ENCODE measurements around the gene CAMKK2. TPM values are rescaled to one million over a fixed set of nuclear protein-coding genes. Genes with fewer than 3 reads are reported as not detected.

The CAMKK2 gene
- polyA plus RNA-seq, 1 donor from 2014 or later, result 29.2 TPM

DNA sequence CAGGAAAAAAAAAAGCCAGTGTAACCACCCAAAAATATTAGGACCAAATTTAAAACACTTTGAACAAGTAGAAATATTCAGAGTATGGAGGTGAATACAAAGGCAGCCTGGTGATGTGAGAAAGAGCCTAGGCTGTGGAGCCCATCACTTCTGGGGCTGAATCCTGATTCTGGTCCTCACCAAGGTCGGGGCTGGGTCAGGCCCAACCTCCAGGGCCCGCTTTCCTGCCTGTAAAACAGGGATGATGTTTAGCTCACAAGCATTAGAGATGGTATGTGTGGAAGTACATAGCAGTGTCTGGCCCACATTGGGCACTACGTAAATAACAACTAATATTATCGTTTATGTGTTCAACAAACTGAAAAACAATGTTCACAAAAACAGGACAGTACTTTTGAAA is 7.8 kb upstream of the CAMKK2 start:
- no peaks in the 10 kb centered on the region for H3K27me3 ChIP-seq (ENCODE audit: insufficient read depth, low read depth, low read length)
- TF ChIP-seq MXI1 (conservative IDR thresholded peaks at IDR 0.05; ENCODE audit: poor library complexity, severe bottlenecking) (no peak), TAF1 (IDR thresholded peaks at IDR 0.05; ENCODE audit: low read depth) (no peak), EZH2 (IDR thresholded peaks at IDR 0.05; ENCODE audit: borderline replicate concordance, insufficient read depth, low read length, poor library complexity, severe bottlenecking) (no peak), POLR2AphosphoS5 (IDR thresholded peaks at IDR 0.05) (no peak), SMC3 (conservative IDR thresholded peaks at IDR 0.05; ENCODE audit: poor library complexity) (no peak), EP300 (conservative IDR thresholded peaks at IDR 0.05; ENCODE audit: poor library complexity, severe bottlenecking) (no peak), RAD21 (conservative IDR thresholded peaks at IDR 0.05) (no peak)
- TF ChIP-seq, protein P1, sequence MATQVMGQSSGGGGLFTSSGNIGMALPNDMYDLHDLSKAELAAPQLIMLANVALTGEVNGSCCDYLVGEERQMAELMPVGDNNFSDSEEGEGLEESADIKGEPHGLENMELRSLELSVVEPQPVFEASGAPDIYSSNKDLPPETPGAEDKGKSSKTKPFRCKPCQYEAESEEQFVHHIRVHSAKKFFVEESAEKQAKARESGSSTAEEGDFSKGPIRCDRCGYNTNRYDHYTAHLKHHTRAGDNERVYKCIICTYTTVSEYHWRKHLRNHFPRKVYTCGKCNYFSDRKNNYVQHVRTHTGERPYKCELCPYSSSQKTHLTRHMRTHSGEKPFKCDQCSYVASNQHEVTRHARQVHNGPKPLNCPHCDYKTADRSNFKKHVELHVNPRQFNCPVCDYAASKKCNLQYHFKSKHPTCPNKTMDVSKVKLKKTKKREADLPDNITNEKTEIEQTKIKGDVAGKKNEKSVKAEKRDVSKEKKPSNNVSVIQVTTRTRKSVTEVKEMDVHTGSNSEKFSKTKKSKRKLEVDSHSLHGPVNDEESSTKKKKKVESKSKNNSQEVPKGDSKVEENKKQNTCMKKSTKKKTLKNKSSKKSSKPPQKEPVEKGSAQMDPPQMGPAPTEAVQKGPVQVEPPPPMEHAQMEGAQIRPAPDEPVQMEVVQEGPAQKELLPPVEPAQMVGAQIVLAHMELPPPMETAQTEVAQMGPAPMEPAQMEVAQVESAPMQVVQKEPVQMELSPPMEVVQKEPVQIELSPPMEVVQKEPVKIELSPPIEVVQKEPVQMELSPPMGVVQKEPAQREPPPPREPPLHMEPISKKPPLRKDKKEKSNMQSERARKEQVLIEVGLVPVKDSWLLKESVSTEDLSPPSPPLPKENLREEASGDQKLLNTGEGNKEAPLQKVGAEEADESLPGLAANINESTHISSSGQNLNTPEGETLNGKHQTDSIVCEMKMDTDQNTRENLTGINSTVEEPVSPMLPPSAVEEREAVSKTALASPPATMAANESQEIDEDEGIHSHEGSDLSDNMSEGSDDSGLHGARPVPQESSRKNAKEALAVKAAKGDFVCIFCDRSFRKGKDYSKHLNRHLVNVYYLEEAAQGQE (IDR thresholded peaks at IDR 0.05; ENCODE audit: borderline replicate concordance), result no peak
- TF ChIP-seq, protein P2, sequence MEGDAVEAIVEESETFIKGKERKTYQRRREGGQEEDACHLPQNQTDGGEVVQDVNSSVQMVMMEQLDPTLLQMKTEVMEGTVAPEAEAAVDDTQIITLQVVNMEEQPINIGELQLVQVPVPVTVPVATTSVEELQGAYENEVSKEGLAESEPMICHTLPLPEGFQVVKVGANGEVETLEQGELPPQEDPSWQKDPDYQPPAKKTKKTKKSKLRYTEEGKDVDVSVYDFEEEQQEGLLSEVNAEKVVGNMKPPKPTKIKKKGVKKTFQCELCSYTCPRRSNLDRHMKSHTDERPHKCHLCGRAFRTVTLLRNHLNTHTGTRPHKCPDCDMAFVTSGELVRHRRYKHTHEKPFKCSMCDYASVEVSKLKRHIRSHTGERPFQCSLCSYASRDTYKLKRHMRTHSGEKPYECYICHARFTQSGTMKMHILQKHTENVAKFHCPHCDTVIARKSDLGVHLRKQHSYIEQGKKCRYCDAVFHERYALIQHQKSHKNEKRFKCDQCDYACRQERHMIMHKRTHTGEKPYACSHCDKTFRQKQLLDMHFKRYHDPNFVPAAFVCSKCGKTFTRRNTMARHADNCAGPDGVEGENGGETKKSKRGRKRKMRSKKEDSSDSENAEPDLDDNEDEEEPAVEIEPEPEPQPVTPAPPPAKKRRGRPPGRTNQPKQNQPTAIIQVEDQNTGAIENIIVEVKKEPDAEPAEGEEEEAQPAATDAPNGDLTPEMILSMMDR (IDR thresholded peaks at IDR 0.05; ENCODE audit: poor library complexity, severe bottlenecking), result no peak
- H2AFZ ChIP-seq (ENCODE audit: low read depth, low read length), result no peak overlapping the region
- H4K20me1 ChIP-seq (ENCODE audit: insufficient read depth), result no peaks in the 10 kb centered on the region
- H3K9me3 ChIP-seq (ENCODE audit: low read length), result no peaks in the 10 kb centered on the region
- H3K79me2 ChIP-seq (replicated peaks; ENCODE audit: insufficient read depth, low read length), result no peaks in the 10 kb centered on the region
- H3F3A ChIP-seq (ENCODE audit: insufficient read depth, low read length, poor library complexity, severe bottlenecking), result no peaks in the 10 kb centered on the region
- H3K27ac ChIP-seq (ENCODE audit: low read length), result no peak overlapping the region
- H3K4me3 ChIP-seq (ENCODE audit: low read length), result no peak overlapping the region
- H3K36me3 ChIP-seq (ENCODE audit: insufficient read depth, low read length), result no peaks in the 10 kb centered on the region
- no peak overlapping the region for H3K9ac ChIP-seq (ENCODE audit: low read length)
- no peaks in the 10 kb centered on the region for H3K9me2 ChIP-seq (ENCODE audit: insufficient read depth, low read length)
- no peak overlapping the region for H3K4me2 ChIP-seq (ENCODE audit: low read length)

DNA sequence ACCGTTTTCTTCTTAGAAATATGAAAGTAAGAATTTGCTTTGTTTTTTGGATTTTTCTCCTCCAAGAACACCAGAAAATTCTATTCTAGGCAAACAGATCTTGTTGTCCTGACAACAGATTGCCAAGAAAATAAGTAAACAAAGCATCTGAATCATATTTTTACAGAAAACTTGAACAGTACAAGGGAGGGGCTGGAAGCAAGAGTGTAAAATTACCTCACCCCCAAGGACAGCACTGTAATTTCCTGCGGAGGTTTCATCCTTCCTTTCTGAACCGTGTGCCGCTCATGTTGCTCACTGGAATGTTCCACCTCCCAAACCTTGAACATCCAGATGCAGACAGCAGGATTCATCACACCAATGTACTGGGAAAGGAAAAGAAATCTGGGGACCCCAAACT is 5.4 kb upstream of the CAMKK2 start:
- no peaks in the 10 kb centered on the region for H3K27me3 ChIP-seq (ENCODE audit: insufficient read depth, low read depth, low read length)
- no peaks in the 10 kb centered on the region for H3K9me2 ChIP-seq (ENCODE audit: insufficient read depth, low read length)
- H3F3A ChIP-seq (ENCODE audit: insufficient read depth, low read length, poor library complexity, severe bottlenecking), result no peaks in the 10 kb centered on the region
- TF ChIP-seq, protein P1 (IDR thresholded peaks at IDR 0.05; ENCODE audit: borderline replicate concordance), result no peak
- no peak for TF ChIP-seq POLR2AphosphoS5 (IDR thresholded peaks at IDR 0.05)
- no peak for TF ChIP-seq MXI1 (conservative IDR thresholded peaks at IDR 0.05; ENCODE audit: poor library complexity, severe bottlenecking)
- no peak for TF ChIP-seq EP300 (conservative IDR thresholded peaks at IDR 0.05; ENCODE audit: poor library complexity, severe bottlenecking)
- TF ChIP-seq RAD21 (conservative IDR thresholded peaks at IDR 0.05), result no peak
- H2AFZ ChIP-seq (ENCODE audit: low read depth, low read length), result no peak overlapping the region
- H3K4me3 ChIP-seq (ENCODE audit: low read length), result no peak overlapping the region
- no peaks in the 10 kb centered on the region for H3K9me3 ChIP-seq (ENCODE audit: low read length)
- no peak overlapping the region for H3K9ac ChIP-seq (ENCODE audit: low read length)
- H3K27ac ChIP-seq (ENCODE audit: low read length), result no peak overlapping the region
- no peaks in the 10 kb centered on the region for H4K20me1 ChIP-seq (ENCODE audit: insufficient read depth)
- no peaks in the 10 kb centered on the region for H3K79me2 ChIP-seq (replicated peaks; ENCODE audit: insufficient read depth, low read length)
- H3K4me2 ChIP-seq (ENCODE audit: low read length), result no peak overlapping the region
- H3K36me3 ChIP-seq (ENCODE audit: insufficient read depth, low read length), result no peaks in the 10 kb centered on the region
